H1 (cell line): ENCODE data around the gene ADGRL3. TPM values are rescaled to one million over a fixed set of nuclear protein-coding genes. Genes with fewer than 3 reads are reported as not detected.

Source experiments
- CTCF ChIA-PET: fragments of 300-600 bp; sonication (Branson Sonifier 250); formaldehyde crosslinking; loops from one replicate; lab custom pipeline; 2021; ENCODE audit not compliant: partially characterized antibody; lab: Charles Lee
- POLR2A ChIA-PET: fragments of 300-600 bp; sonication (Branson Sonifier 250); formaldehyde crosslinking; loops from one replicate; lab custom pipeline; 2021; ENCODE audit warnings: inconsistent platforms; ENCODE audit not compliant: partially characterized antibody; lab: Charles Lee
- DNase-seq, 2 experiments: peaks; one replicate each; pipeline versions ENCODE4 v3.0.0 to v3.0.0-alpha.2; 2010 to 2022; ENCODE audit warnings: low spot score in 2 of 2, low read depth in 1 of 2, mixed read lengths in 1 of 2
- FAIRE-seq: peaks from 2 replicates; lab custom pipeline; 2011; peaks lifted over from hg19 to GRCh38; lab: Jason Lieb, UNC
- H2AFZ ChIP-seq: 2 replicates; pipeline ENCODE4 v1.8.1; 2012; ENCODE audit warnings: low read length, inconsistent platforms
- H2AK5ac ChIP-seq: 2 replicates; pipeline ENCODE4 v1.6.1; 2013; ENCODE audit warnings: low read depth, low read length
- H2BK120ac ChIP-seq: replicated peaks from 2 replicates; pipeline ENCODE3; 2013; ENCODE audit warnings: low read depth, low read length, inconsistent platforms
- H2BK12ac ChIP-seq: 2 replicates; pipeline ENCODE4 v1.6.1; 2013; ENCODE audit warnings: low read depth, low read length
- H2BK15ac ChIP-seq: 2 replicates; pipeline ENCODE4 v1.6.1; 2013; ENCODE audit warnings: low read length
- H2BK20ac ChIP-seq: 2 replicates; pipeline ENCODE4 v1.6.1; 2013; ENCODE audit warnings: low read length
- H2BK5ac ChIP-seq: 2 replicates; pipeline ENCODE4 v1.6.1; 2013; ENCODE audit warnings: low read depth, low read length
- H3K14ac ChIP-seq: 2 replicates; pipeline ENCODE4 v1.6.1; 2013; ENCODE audit warnings: inconsistent platforms; ENCODE audit not compliant: insufficient read length
- H3K18ac ChIP-seq: 2 replicates; pipeline ENCODE4 v1.6.1; 2013; ENCODE audit warnings: low read length; ENCODE audit errors: extremely low read depth
- H3K23ac ChIP-seq: 2 replicates; pipeline ENCODE4 v1.6.1; 2013; ENCODE audit warnings: inconsistent platforms; ENCODE audit not compliant: insufficient read length
- H3K23me2 ChIP-seq: 2 replicates; pipeline ENCODE4 v1.6.1; 2013; ENCODE audit warnings: low read depth, low read length
- H3K27ac ChIP-seq: 2 replicates; pipeline ENCODE4 v1.6.1; 2011; ENCODE audit warnings: low read depth, low read length, inconsistent platforms
- H3K27me3 ChIP-seq, 4 experiments: replicated peaks in 1 of 4; 1 replicate in 1 of 4; 2 replicates in 3 of 4; pipeline versions ENCODE4 v1.6.1 to v1.8.1; 2011 to 2013; ENCODE audit warnings: low read length in 3 of 4, mild to moderate bottlenecking in 3 of 4, inconsistent platforms in 2 of 4, mixed read lengths in 2 of 4, moderate library complexity in 1 of 4; ENCODE audit not compliant: control insufficient read depth in 3 of 4, insufficient read depth in 3 of 4; ENCODE audit errors: extremely low read depth in 1 of 4
- H3K36me3 ChIP-seq, 4 experiments: 2 replicates each; pipeline versions ENCODE4 v1.6.1 to v1.8.1; 2011 to 2013; ENCODE audit warnings: mild to moderate bottlenecking in 4 of 4, low read length in 3 of 4, moderate library complexity in 2 of 4, control low read depth in 1 of 4, inconsistent platforms in 1 of 4; ENCODE audit not compliant: insufficient read depth in 4 of 4, control insufficient read depth in 2 of 4
- H3K4ac ChIP-seq: replicated peaks from 2 replicates; pipeline ENCODE3; 2013; ENCODE audit warnings: low read length, low read depth, mixed read lengths, inconsistent platforms; ENCODE audit not compliant: insufficient read length
- H3K4me1 ChIP-seq, 4 experiments: replicated peaks in 1 of 4; 1 replicate in 1 of 4; 2 replicates in 3 of 4; pipeline versions ENCODE4 v1.6.1 to v1.8.1; 2011 to 2013; ENCODE audit warnings: low read length in 3 of 4, inconsistent platforms in 2 of 4, mixed read lengths in 1 of 4; ENCODE audit not compliant: insufficient read depth in 4 of 4, control insufficient read depth in 3 of 4
- H3K4me2 ChIP-seq, 2 experiments: 2 replicates each; pipeline versions ENCODE4 v1.6.1 to v1.8.1; 2011 to 2013; ENCODE audit warnings: low read depth in 2 of 2, low read length in 2 of 2, control low read depth in 1 of 2, inconsistent platforms in 1 of 2, mild to moderate bottlenecking in 1 of 2; ENCODE audit not compliant: insufficient read depth in 1 of 2
- H3K4me3 ChIP-seq, 4 experiments: fragments of 200-600, 300-600 bp in 1 of 4; sonication (generic), shearing (Covaris generic), sonication (Bioruptor Twin) in 1 of 4; 2 replicates each; pipeline versions ENCODE4 v1.5.1 to v1.8.1; 2011 to 2016; ENCODE audit warnings: low read length in 4 of 4, low read depth in 3 of 4, control low read depth in 2 of 4, inconsistent platforms in 2 of 4, mild to moderate bottlenecking in 2 of 4, mixed read lengths in 1 of 4, moderate library complexity in 1 of 4; ENCODE audit not compliant: insufficient read depth in 2 of 4; ENCODE audit errors: extremely low read depth in 1 of 4
- H3K56ac ChIP-seq: replicated peaks from 2 replicates; pipeline ENCODE3; 2013; ENCODE audit warnings: low read depth, mild to moderate bottlenecking, mixed read lengths, low read length, inconsistent platforms; ENCODE audit not compliant: insufficient read length
- H3K79me1 ChIP-seq: 2 replicates; pipeline ENCODE4 v1.6.1; 2013; ENCODE audit warnings: low read depth, low read length, control low read depth
- H3K79me2 ChIP-seq, 2 experiments: 2 replicates each; pipeline versions ENCODE4 v1.6.1 to v1.8.1; 2012 to 2013; ENCODE audit warnings: low read length in 2 of 2, mild to moderate bottlenecking in 2 of 2, inconsistent platforms in 1 of 2; ENCODE audit not compliant: insufficient read depth in 2 of 2, control insufficient read depth in 1 of 2
- H3K9ac ChIP-seq, 4 experiments: replicated peaks in 1 of 4; 1 replicate in 1 of 4; 2 replicates in 3 of 4; pipeline versions ENCODE4 v1.6.1 to v1.8.1; 2011 to 2013; ENCODE audit warnings: low read depth in 3 of 4, low read length in 3 of 4, control low read depth in 2 of 4, mild to moderate bottlenecking in 2 of 4, moderate library complexity in 2 of 4, inconsistent platforms in 1 of 4; ENCODE audit errors: extremely low read depth in 1 of 4
- H3K9me3 ChIP-seq, 2 experiments: 2 replicates each; pipeline versions ENCODE4 v1.6.1 to v1.8.1; 2012 to 2013; ENCODE audit warnings: mild to moderate bottlenecking in 2 of 2, moderate library complexity in 2 of 2, control low read depth in 1 of 2, inconsistent platforms in 1 of 2, low read depth in 1 of 2, low read length in 1 of 2, mixed read lengths in 1 of 2; ENCODE audit not compliant: insufficient read depth in 2 of 2
- H4K20me1 ChIP-seq, 2 experiments: replicated peaks in 1 of 2; 2 replicates each; pipeline versions ENCODE3 to v1.8.1; 2011 to 2013; ENCODE audit warnings: inconsistent platforms in 2 of 2, low read length in 2 of 2, mild to moderate bottlenecking in 1 of 2; ENCODE audit not compliant: insufficient read depth in 2 of 2, control insufficient read depth in 1 of 2
- H4K5ac ChIP-seq: 2 replicates; pipeline ENCODE4 v1.6.1; 2013; ENCODE audit warnings: low read length, low read depth, mixed read lengths, inconsistent platforms; ENCODE audit not compliant: insufficient read length
- H4K8ac ChIP-seq: 2 replicates; pipeline ENCODE4 v1.8.0; 2013; ENCODE audit warnings: mild to moderate bottlenecking, moderate library complexity, low read length, inconsistent platforms; ENCODE audit not compliant: insufficient read depth; ENCODE audit errors: extremely low read depth
- H4K91ac ChIP-seq: replicated peaks from 2 replicates; pipeline ENCODE3; 2013; ENCODE audit warnings: low read length, mixed read lengths, inconsistent platforms; ENCODE audit not compliant: insufficient read length
- CBX5 ChIP-seq: fragments of 300-800, 300-1000 bp; sonication (generic); IDR thresholded peaks from 2 replicates; pipeline ENCODE4 v1.7.1; 2016; ENCODE audit warnings: antibody characterized with exemption, low read length, low read depth
- GABPA ChIP-seq: IDR thresholded peaks from 2 replicates; pipeline ENCODE4 v1.6.1; 2011; ENCODE audit warnings: mild to moderate bottlenecking, low read length, moderate library complexity, borderline replicate concordance; ENCODE audit not compliant: insufficient read depth
- JUND ChIP-seq: IDR thresholded peaks from 2 replicates; pipeline ENCODE4 v1.6.1; 2011; ENCODE audit warnings: mild to moderate bottlenecking, improper control_type of control experiment, low read length
- MAFK ChIP-seq: IDR thresholded peaks from 2 replicates; pipeline ENCODE4 v1.6.1; 2012; ENCODE audit warnings: low read depth, mild to moderate bottlenecking, improper control_type of control experiment, low read length
- NANOG ChIP-seq: IDR thresholded peaks from 2 replicates; pipeline ENCODE4 v1.6.1; 2011; ENCODE audit warnings: low read length, low read depth, mild to moderate bottlenecking, inconsistent platforms; ENCODE audit not compliant: insufficient read depth, poor library complexity, severe bottlenecking
- NRF1 ChIP-seq: IDR thresholded peaks from 2 replicates; pipeline ENCODE4 v1.6.1; 2011; ENCODE audit warnings: mild to moderate bottlenecking, low read depth, low read length, improper control_type of control experiment
- PHF8 ChIP-seq: fragments of 200-600 bp; sonication (generic); conservative IDR thresholded peaks from 2 replicates; pipeline ENCODE4 v1.7.1; 2012; ENCODE audit warnings: low read depth, mild to moderate bottlenecking, inconsistent platforms, low read length, moderate library complexity
- TAF1 ChIP-seq: IDR thresholded peaks from 2 replicates; pipeline ENCODE4 v1.6.1; 2011; ENCODE audit warnings: mild to moderate bottlenecking, low read depth, low read length
- polyA plus RNA-seq, 7 experiments: library from polyadenylated mRNA; depleted of rRNA in 3 of 7; stranded (reverse) in 5 of 7; unstranded in 2 of 7; fragments of >200 nt in 5 of 7; fragments of 200-250 nt in 2 of 7; gene quantifications; 1 replicate in 5 of 7; 2 replicates in 1 of 7; 4 replicates in 1 of 7; pipeline versions ENCODE4 v1.2.1 to v1.2.3, GENCODE V29; 2011 to 2013; ENCODE audit warnings: missing spikeins in 2 of 7, mixed read lengths in 2 of 7
- total RNA-seq: library from RNA; stranded (reverse); fragmentation: NEBNext Ultra II Directional; extraction: Animal tissue kit (Norgen Biotek cat#: 25700); gene quantifications from 2 replicates; pipeline ENCODE4 v1.2.1, GENCODE V29; 2021
- TF ChIP-seq, protein P1 (sequence below), 3 experiments: IDR thresholded peaks; 1 replicate in 2 of 3; 2 replicates in 1 of 3; pipeline versions ENCODE4 v1.5.1 to v1.6.1; 2011; ENCODE audit warnings: low read length in 3 of 3, mild to moderate bottlenecking in 3 of 3, inconsistent platforms in 2 of 3, low read depth in 1 of 3, moderate library complexity in 1 of 3; ENCODE audit not compliant: insufficient read depth in 1 of 3; ENCODE audit errors: control extremely low read depth in 1 of 3
- TF ChIP-seq, protein P2 (sequence below): IDR thresholded peaks from 2 replicates; pipeline ENCODE4 v1.6.1; 2012; ENCODE audit warnings: low read length, inconsistent platforms

The ADGRL3 gene
- total and polyA plus RNA-seq, 2 of the 8 experiments (the other 6 are each of a cell fraction or from before 2014, with no cell fraction given), result 6.6 to 13.0 TPM

DNA sequence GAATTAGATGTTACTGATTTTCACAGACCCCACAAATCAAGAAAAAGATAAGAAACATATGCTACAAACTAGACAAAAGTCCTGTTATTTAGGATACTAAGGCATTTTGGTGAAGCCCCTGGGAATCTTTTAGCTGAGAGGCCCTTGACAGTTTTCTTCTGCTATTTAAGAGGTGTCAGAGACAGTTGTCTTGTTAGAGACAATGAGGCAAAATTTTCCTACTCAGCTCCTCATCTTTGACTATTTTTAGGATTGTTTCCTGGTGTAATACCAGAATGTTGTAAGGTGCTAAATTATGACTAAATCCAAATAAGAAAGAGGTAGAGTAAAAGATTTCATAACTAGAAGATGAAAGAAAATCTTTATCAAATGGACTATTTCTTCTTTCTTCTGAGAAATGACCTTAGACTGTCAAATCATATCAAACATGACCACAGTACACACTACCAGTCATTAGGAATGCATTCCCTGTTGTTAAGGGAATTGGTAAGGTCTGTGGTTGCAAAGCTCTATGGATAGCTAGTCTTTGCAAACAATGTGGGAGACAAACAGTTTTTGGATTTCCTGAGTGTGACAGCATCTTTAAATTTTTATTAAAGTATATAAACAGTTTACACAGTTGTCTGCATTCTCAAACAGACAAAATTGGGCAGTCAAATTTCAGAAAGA is 926.1 kb downstream of the ADGRL3 start:
- Histone ChIP-seq H3K79me2 (no peaks in the 10 kb centered on the region), H2AK5ac (no peak overlapping the region), H3K79me1 (no peaks in the 10 kb centered on the region), H4K20me1 (no peaks in the 10 kb centered on the region), H2BK12ac (no peak overlapping the region), H3K23me2 (no peaks in the 10 kb centered on the region), H3K14ac (no peak overlapping the region), H3K23ac (no peak overlapping the region), H3K9me3 (no peaks in the 10 kb centered on the region), H2BK15ac (no peak overlapping the region), H3K27ac (no peak overlapping the region), H2AFZ (no peak overlapping the region), H4K8ac (no peak overlapping the region), H3K4ac (no peak overlapping the region), H4K91ac (no peak overlapping the region), H4K5ac (no peak overlapping the region), H3K36me3 (no peaks in the 10 kb centered on the region), H2BK5ac (no peak overlapping the region), H2BK20ac (no peak overlapping the region), H3K4me2 (no peak overlapping the region), H3K4me1 (no peaks in the 10 kb centered on the region), H3K27me3 (no peaks in the 10 kb centered on the region), H3K18ac (no peak overlapping the region), H3K4me3 (no peak overlapping the region), H3K9ac (no peak overlapping the region), H2BK120ac (no peak overlapping the region), H3K56ac (no peak overlapping the region)
- ChIA-PET POLR2A (no interaction called here), CTCF (no interaction called here)
- DNase-seq (no peak), FAIRE-seq (no peak)
- no peak for TF ChIP-seq JUND
- TF ChIP-seq MAFK, result no peak
- TF ChIP-seq TAF1, result no peak
- no peak for TF ChIP-seq NANOG
- TF ChIP-seq, protein P1, sequence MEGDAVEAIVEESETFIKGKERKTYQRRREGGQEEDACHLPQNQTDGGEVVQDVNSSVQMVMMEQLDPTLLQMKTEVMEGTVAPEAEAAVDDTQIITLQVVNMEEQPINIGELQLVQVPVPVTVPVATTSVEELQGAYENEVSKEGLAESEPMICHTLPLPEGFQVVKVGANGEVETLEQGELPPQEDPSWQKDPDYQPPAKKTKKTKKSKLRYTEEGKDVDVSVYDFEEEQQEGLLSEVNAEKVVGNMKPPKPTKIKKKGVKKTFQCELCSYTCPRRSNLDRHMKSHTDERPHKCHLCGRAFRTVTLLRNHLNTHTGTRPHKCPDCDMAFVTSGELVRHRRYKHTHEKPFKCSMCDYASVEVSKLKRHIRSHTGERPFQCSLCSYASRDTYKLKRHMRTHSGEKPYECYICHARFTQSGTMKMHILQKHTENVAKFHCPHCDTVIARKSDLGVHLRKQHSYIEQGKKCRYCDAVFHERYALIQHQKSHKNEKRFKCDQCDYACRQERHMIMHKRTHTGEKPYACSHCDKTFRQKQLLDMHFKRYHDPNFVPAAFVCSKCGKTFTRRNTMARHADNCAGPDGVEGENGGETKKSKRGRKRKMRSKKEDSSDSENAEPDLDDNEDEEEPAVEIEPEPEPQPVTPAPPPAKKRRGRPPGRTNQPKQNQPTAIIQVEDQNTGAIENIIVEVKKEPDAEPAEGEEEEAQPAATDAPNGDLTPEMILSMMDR (IDR thresholded peaks at IDR 0.05; ENCODE audit: control extremely low read depth in 1 of 3, insufficient read depth in 1 of 3, low read depth in 1 of 3, low read length in 3 of 3), result no peak
- TF ChIP-seq CBX5, result no peak
- TF ChIP-seq GABPA, result no peak
- no peak for TF ChIP-seq PHF8
- no peak for TF ChIP-seq NRF1
- TF ChIP-seq, protein P2, sequence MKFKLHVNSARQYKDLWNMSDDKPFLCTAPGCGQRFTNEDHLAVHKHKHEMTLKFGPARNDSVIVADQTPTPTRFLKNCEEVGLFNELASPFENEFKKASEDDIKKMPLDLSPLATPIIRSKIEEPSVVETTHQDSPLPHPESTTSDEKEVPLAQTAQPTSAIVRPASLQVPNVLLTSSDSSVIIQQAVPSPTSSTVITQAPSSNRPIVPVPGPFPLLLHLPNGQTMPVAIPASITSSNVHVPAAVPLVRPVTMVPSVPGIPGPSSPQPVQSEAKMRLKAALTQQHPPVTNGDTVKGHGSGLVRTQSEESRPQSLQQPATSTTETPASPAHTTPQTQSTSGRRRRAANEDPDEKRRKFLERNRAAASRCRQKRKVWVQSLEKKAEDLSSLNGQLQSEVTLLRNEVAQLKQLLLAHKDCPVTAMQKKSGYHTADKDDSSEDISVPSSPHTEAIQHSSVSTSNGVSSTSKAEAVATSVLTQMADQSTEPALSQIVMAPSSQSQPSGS, result no peak
